22Rv1 (cell line): ENCODE measurements around the gene AHNAK.

ENCODE experiments used
- CTCF ChIP-seq: fragments of 450-650 bp; IDR thresholded peaks from 2 replicates; pipeline ENCODE4 v1.5.1; 2017; ENCODE audit warnings: mild to moderate bottlenecking
- ZFX ChIP-seq: fragments of 450-650 bp; IDR thresholded peaks from 2 replicates; pipeline ENCODE4 v1.6.1; 2017; ENCODE audit warnings: antibody characterized with exemption, borderline replicate concordance

- TF ChIP-seq CTCF (no peak), ZFX (no peak)
Observed at GRCh38 chr11:62505059-62505439, 41.6 kb downstream of the AHNAK start.
